ENCODE results near the gene SNAP47.

GRCh38 chr1:227769047-227769935, 34.1 kb downstream of the SNAP47 start:
- TF ChIP-seq POLR2AphosphoS5 (IDR thresholded peaks at IDR 0.05; ENCODE audit: low read depth, low read length) (no peak), POLR2A (IDR thresholded peaks at IDR 0.05; ENCODE audit: low read depth, low read length) (no peak), SPI1 (IDR thresholded peaks at IDR 0.05; ENCODE audit: low read depth, low read length) (no peak), POU2F2 (IDR thresholded peaks at IDR 0.05; ENCODE audit: low read depth, low read length) (no peak), PAX5 (IDR thresholded peaks at IDR 0.05; ENCODE audit: insufficient read depth, low read length, severe bottlenecking) (no peak)

All from GM12891 (cell line).